Astrocyte (in vitro differentiated cells and primary cell): Measurements from ENCODE around the gene COLQ.

Experiments used
- CTCF ChIP-seq: IDR thresholded peaks from 2 replicates; pipeline ENCODE4 v1.5.1; 2011; ENCODE audit warnings: low read depth, mild to moderate bottlenecking, inconsistent platforms, low read length, moderate library complexity; ENCODE audit not compliant: insufficient read depth
- EZH2 ChIP-seq: IDR thresholded peaks from 2 replicates; pipeline ENCODE4 v1.6.1; 2012; ENCODE audit warnings: mild to moderate bottlenecking, low read length, inconsistent platforms; ENCODE audit not compliant: insufficient read depth

GRCh38 chr3:15431256-15431837 is 90.2 kb downstream of the COLQ start:
- TF ChIP-seq CTCF (no peak), EZH2 (no peak)
